ENCODE measurements around the gene KRTAP5-5. TPM values are rescaled to one million over a fixed set of nuclear protein-coding genes. Genes with fewer than 3 reads are reported as not detected.

KRTAP5-5 gene
- total and polyA plus RNA-seq, 4 donors: not detected

- Histone ChIP-seq H3K9ac (ENCODE audit: low read depth in 1 of 2, low read length in 2 of 2) (no peak within 1 kb of the TSS), H3K9me3 (ENCODE audit: control insufficient read depth in 4 of 4, low read length in 3 of 4) (no peaks in the 10 kb centered on the region), H3K4me1 (ENCODE audit: control insufficient read depth in 4 of 4, insufficient read depth in 4 of 4, low read length in 3 of 4) (no peaks in the 10 kb centered on the region), H3K27me3 (ENCODE audit: control insufficient read depth in 4 of 4, insufficient read depth in 4 of 4, low read length in 3 of 4) (peaks cover 0 to 3% (median 0%) of the 10 kb centered on the region in 4 donors), H3K36me3 (ENCODE audit: control insufficient read depth in 4 of 4, insufficient read depth in 3 of 4, low read depth in 1 of 4, low read length in 3 of 4) (no peaks in the 10 kb centered on the region), H3K4me3 (ENCODE audit: low read depth in 1 of 3, low read length in 3 of 3) (no peak within 1 kb of the TSS), H3K27ac (ENCODE audit: low read depth in 1 of 2, low read length in 2 of 2) (no peak within 1 kb of the TSS)
- TF ChIP-seq RXRA (IDR thresholded peaks at IDR 0.05) (no peak), JUND (IDR thresholded peaks at IDR 0.05) (no peak), YY1 (IDR thresholded peaks at IDR 0.05) (no peak), SP1 (IDR thresholded peaks at IDR 0.05) (no peak), CTCF (IDR thresholded peaks at IDR 0.05; ENCODE audit: low read depth, low read length, missing input control) (no peak), RAD21 (IDR thresholded peaks at IDR 0.05) (no peak)
- 22% methylated on average over 1 of the region's 1 CpG for WGBS
- no peak for DNase-seq (ENCODE audit: low spot score)
These were observed 7.5 kb upstream of the KRTAP5-5 start, which contains the start of gene KRTAP5-4 for GRCh38 chr11:1622086-1622485. Gene KRTAP5-4, minus strand, starts transcription at chr11:1622138. Its CDS starts 45 bp downstream, at chr11:1622093.

- Histone ChIP-seq H3K9me3 (ENCODE audit: control insufficient read depth in 4 of 4, low read length in 3 of 4) (no peaks in the 10 kb centered on the region), H3K9ac (ENCODE audit: low read depth in 1 of 2, low read length in 2 of 2) (no peak overlapping the region), H3K27me3 (ENCODE audit: control insufficient read depth in 4 of 4, insufficient read depth in 4 of 4, low read length in 3 of 4) (peaks cover 0 to 3% (median 0%) of the 10 kb centered on the region in 4 donors), H3K4me1 (ENCODE audit: control insufficient read depth in 4 of 4, insufficient read depth in 4 of 4, low read length in 3 of 4) (peaks cover 0 to 1% (median 0%) of the 10 kb centered on the region in 4 donors), H3K4me3 (ENCODE audit: low read depth in 1 of 3, low read length in 3 of 3) (no peak overlapping the region), H3K27ac (ENCODE audit: low read depth in 1 of 2, low read length in 2 of 2) (no peak overlapping the region), H3K36me3 (ENCODE audit: control insufficient read depth in 4 of 4, insufficient read depth in 3 of 4, low read depth in 1 of 4, low read length in 3 of 4) (no peaks in the 10 kb centered on the region)
- TF ChIP-seq ATF3 (IDR thresholded peaks at IDR 0.05) (no peak), SP1 (IDR thresholded peaks at IDR 0.05) (no peak), NR2F2 (IDR thresholded peaks at IDR 0.05) (no peak), EGR1 (IDR thresholded peaks at IDR 0.05; ENCODE audit: low read depth in 2 of 2) (no peak), FOXA1 (IDR thresholded peaks at IDR 0.05) (no peak), REST (IDR thresholded peaks at IDR 0.05) (no peak), RXRA (IDR thresholded peaks at IDR 0.05) (no peak), FOXA2 (IDR thresholded peaks at IDR 0.05) (no peak), JUND (IDR thresholded peaks at IDR 0.05) (no peak), CTCF (IDR thresholded peaks at IDR 0.05; ENCODE audit: low read depth, low read length, missing input control) (no peak), RAD21 (IDR thresholded peaks at IDR 0.05) (no peak), HNF4A (conservative IDR thresholded peaks at IDR 0.05) (no peak), GABPA (IDR thresholded peaks at IDR 0.05 in 1 of 2, conservative IDR thresholded peaks at IDR 0.05 in 1 of 2) (no peak), YY1 (IDR thresholded peaks at IDR 0.05) (no peak), ZBTB33 (IDR thresholded peaks at IDR 0.05) (no peak)
- WGBS: 68% methylated on average over 9 of the region's 9 CpGs
- no peak for DNase-seq (ENCODE audit: low spot score)
These were observed 5.9 kb upstream of the KRTAP5-5 start for GRCh38 chr11:1623716-1624115.
